LNCAP (cell line): Measurements from ENCODE around the gene PTPN11.

ENCODE experiments used
- TF ChIP-seq, protein P1 (sequence below): fragments of 450-650 bp; IDR thresholded peaks from 2 replicates; pipeline ENCODE4 v1.5.1; 2017; ENCODE audit warnings: mild to moderate bottlenecking

Gene PTPN11

DNA sequence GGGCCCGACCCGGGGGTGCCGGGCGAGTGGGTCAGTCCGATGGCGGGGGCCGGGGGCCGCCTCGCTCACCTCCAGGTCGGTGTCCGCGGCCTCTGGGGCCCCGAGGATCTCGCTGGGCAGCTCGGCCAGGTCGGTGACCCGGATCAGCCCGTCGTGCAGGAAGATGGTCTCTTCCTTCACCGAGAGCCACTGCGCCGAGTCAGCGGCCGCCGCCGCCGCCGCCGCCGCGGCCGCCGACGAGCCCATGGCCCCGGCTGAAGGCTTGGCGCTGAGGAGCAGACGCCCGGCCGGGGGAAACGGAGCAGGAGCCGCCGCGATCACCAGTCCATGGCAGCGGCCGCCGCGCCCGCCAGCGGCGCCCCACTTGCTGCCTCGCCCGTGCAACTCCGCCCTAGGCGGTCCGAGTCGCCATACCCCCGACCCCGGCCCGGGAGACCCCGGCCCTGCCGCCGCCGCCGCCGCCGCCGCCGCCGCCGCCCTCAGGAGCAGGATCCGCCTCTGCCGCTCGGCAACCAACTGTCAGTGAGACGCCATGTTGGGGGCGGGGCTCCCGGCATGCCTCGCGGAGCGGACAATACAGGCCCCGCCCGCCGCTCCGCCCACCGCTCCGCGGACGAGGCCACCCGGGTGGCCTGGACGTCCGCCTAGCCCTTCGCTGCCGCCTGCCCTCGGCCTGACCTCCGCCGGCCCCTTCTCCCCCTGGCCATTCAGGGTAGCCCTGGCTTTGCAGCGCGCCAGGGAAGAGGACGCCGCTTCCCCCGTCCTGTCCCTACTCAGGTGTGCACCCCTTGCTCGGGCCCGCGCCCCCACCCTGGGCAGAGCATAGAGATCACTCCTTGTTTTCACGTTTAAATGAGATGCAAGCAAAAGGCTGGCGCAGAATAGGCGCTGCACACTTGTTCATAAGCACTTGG lies 36.6 kb upstream of the PTPN11 start, which contains the start of gene HECTD4:
Gene HECTD4 (minus strand): TSS at position 549 of the 914 bp plus-strand sequence. CDS start 303 bp downstream, at position 246.
- TF ChIP-seq, protein P1, sequence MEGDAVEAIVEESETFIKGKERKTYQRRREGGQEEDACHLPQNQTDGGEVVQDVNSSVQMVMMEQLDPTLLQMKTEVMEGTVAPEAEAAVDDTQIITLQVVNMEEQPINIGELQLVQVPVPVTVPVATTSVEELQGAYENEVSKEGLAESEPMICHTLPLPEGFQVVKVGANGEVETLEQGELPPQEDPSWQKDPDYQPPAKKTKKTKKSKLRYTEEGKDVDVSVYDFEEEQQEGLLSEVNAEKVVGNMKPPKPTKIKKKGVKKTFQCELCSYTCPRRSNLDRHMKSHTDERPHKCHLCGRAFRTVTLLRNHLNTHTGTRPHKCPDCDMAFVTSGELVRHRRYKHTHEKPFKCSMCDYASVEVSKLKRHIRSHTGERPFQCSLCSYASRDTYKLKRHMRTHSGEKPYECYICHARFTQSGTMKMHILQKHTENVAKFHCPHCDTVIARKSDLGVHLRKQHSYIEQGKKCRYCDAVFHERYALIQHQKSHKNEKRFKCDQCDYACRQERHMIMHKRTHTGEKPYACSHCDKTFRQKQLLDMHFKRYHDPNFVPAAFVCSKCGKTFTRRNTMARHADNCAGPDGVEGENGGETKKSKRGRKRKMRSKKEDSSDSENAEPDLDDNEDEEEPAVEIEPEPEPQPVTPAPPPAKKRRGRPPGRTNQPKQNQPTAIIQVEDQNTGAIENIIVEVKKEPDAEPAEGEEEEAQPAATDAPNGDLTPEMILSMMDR: no peak

DNA sequence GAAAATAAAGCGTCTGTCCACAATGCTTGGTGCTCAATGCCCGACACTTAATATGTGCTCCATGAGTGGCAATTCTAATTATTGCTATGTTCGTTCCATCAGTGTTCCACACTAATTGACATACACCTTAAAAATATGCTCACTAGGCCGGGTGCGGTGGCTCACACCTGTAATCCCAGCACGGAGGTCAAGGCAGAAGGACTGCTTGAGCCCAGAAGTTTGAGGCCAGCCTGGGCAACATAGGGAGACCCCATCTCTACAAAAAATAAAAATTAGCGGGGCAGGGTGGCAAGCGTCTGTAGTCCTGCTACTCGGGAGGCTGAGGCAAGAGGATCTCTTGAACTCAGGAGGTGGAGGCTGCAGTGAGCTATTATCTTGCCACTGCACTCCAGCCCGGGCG lies 35.9 kb upstream of the PTPN11 start:
- TF ChIP-seq, protein P1: no peak

DNA sequence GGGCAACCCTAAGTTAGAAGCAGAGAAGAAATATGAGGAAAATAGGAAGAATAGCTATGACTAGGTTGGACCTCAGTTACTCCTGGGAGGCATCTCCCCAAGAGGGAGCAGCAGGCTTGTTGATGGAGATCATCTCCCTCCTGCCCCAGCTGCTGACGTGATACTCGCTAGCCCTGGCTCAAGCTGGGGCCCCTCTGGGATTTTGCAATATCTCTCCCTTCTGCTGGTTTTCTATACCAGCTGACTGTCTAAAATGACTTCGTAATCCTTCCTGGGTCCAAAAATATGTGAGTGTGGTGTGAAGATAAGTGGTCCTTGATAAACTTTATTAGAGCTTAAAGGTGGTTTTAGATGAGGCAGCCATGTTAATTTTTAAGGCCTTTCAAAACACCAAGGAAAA lies 32.0 kb upstream of the PTPN11 start:
- TF ChIP-seq, protein P1: no peak

DNA sequence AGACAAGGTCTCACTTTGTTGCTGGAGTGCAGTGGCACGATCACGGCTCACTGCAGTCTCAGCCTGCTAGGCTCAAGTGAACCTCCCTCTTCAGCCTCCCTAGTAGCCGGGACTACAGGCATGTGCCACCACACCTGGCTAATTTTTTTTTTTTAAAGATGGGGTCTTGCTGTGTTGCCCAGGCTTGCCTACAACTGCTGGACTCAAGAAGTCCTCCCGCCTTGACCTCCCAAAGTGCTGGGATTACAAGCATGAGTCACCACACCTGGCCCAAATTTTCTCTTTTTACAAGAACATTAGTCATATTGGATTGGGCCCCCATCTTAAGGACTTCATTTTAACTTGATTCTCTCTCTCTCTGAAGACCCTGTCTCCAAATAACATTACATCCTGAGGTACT lies 29.5 kb upstream of the PTPN11 start:
- TF ChIP-seq, protein P1: no peak

DNA sequence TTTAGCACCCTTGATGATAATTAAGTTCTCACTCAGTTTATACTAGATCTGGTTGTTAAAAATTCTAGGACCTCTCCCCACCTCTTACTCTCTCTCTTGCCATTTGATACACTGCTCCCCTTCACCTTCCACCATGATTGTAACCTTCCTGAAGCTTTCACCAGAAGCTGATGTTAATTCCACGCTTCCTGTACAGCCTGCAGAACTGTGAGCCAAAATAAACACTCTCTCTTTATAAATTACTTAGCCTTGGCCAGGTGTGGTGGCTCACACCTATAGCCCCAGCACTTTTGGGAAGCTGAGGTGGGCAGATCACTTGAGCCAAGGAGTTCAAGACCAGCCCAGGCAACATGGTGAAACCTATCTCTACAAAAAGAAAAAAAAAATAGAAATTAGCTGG lies 25.4 kb upstream of the PTPN11 start:
- TF ChIP-seq, protein P1: no peak

DNA sequence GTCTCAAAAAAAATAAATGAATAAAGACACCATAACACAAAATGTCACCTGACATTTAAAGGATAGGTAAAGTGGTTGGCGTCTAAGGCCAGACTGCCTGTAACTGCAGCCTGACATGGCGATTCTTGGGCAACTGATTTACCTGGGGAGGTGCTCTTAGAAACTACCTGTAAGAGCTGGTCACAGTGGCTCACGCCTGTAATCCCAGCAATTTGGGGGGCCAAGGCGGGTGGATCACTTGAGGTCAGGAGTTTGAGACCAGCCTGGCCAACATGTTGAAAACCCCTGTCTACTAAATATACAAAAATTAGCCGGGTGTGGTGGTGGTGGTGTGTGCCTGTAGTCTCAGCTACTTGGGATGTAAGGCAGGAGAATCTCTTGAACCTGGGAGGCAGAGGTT lies 17.7 kb upstream of the PTPN11 start:
- TF ChIP-seq, protein P1: no peak

DNA sequence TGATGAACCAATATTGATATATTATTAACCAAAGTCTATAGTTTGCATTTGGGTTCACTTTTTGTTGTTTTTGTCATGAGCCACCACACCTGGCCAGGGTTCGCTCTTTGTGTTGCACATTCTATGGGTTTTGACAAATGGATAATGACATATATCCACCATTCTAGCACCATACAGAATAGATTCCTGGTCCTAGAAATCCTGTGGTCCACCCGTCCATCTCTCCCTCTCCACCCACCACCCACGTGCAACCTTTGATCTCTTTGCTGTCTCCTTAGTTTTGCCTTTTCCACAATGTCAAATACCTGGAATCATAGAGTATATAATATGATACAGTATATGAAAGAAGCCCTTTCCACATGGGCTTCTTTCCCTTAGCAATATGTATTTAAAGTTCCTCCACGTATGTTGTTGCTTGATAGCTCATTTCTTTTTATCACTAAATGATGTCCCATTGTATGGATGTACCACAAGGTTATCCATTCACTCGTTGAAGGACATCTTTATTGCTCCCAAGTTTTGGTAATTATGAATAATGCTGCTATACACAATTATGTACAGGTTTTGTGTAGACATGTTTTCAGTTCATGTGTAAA lies 16.7 kb upstream of the PTPN11 start:
- TF ChIP-seq, protein P1: no peak
